PC-9 (cell line): ENCODE data around the gene BST2. TPM values are rescaled to one million over a fixed set of nuclear protein-coding genes. Genes with fewer than 3 reads are reported as not detected.

Experiments
- BruUV-seq: library from RNA; stranded (reverse); fragments of 400-500 nt; replicated peaks from 2 replicates; lab custom pipeline; 2021; lab: Mats Ljungman, UMichigan
- CTCF ChIA-PET: fragments of 300-600 bp; sonication (Branson Sonifier 250); formaldehyde crosslinking; loops from one replicate; lab custom pipeline; 2022; ENCODE audit warnings: antibody characterized with exemption; lab: Charles Lee
- POLR2A ChIA-PET: fragments of 300-600 bp; sonication (Branson Sonifier 250); formaldehyde crosslinking; loops from one replicate; lab custom pipeline; 2022; ENCODE audit warnings: antibody characterized with exemption; ENCODE audit not compliant: unreplicated experiment; lab: Charles Lee
- DNase-seq, 2 experiments: peaks; one replicate each; pipeline versions ENCODE4 v3.0.0 to v3.0.0-alpha.2; 2015 to 2022; ENCODE audit warnings: mixed read lengths in 1 of 2
- H2AFZ ChIP-seq: fragments of 200-600 bp; sonication (generic); 2 replicates; pipeline ENCODE4 v1.8.1; 2017; ENCODE audit warnings: antibody characterized with exemption
- H3F3A ChIP-seq: fragments of 200-600 bp; sonication (generic); 2 replicates; pipeline ENCODE4 v1.8.1; 2017; ENCODE audit warnings: antibody characterized with exemption, mild to moderate bottlenecking, low read depth; ENCODE audit not compliant: insufficient read depth
- H3K27ac ChIP-seq: fragments of 200-600 bp; sonication (generic); 2 replicates; pipeline ENCODE4 v1.6.1; 2016; ENCODE audit warnings: mixed run types
- H3K27me3 ChIP-seq: fragments of 200-600 bp; sonication (generic); 2 replicates; pipeline ENCODE4 v1.6.1; 2016; ENCODE audit warnings: low read depth, mixed run types; ENCODE audit not compliant: insufficient read depth
- H3K36me3 ChIP-seq: fragments of 200-600 bp; sonication (generic); 2 replicates; pipeline ENCODE4 v1.6.1; 2016; ENCODE audit warnings: low read depth, mixed run types
- H3K4me1 ChIP-seq: fragments of 200-600 bp; sonication (generic); replicated peaks from 2 replicates; pipeline ENCODE4 v1.6.1; 2016; ENCODE audit warnings: mixed run types; ENCODE audit not compliant: insufficient read depth
- H3K4me2 ChIP-seq: fragments of 200-600 bp; sonication (generic); 2 replicates; pipeline ENCODE4 v1.6.1; 2017; ENCODE audit warnings: mixed run types
- H3K4me3 ChIP-seq: fragments of 200-600 bp; sonication (generic); 2 replicates; pipeline ENCODE4 v1.6.1; 2016; ENCODE audit warnings: mixed run types
- H3K79me2 ChIP-seq: fragments of 200-600 bp; sonication (generic); 2 replicates; pipeline ENCODE4 v1.6.1; 2017; ENCODE audit warnings: low read depth, mixed run types
- H3K9me2 ChIP-seq: fragments of 200-600 bp; sonication (generic); 2 replicates; pipeline ENCODE4 v1.8.1; 2017; ENCODE audit warnings: mild to moderate bottlenecking; ENCODE audit not compliant: insufficient read depth
- H3K9me3 ChIP-seq: fragments of 200-600 bp; sonication (generic); 2 replicates; pipeline ENCODE4 v1.8.1; 2016; ENCODE audit warnings: low read depth; ENCODE audit not compliant: insufficient read depth
- H4K20me1 ChIP-seq: fragments of 200-600 bp; sonication (generic); 2 replicates; pipeline ENCODE4 v1.8.1; 2017; ENCODE audit not compliant: insufficient read depth
- EZH2 ChIP-seq: fragments of 200-600 bp; sonication (generic); IDR thresholded peaks from 2 replicates; pipeline ENCODE4 v1.8.0; 2017; ENCODE audit warnings: antibody characterized with exemption, low read depth
- intact Hi-C: fragments of 100-400 bp; cut with micrococcal nuclease; formaldehyde crosslinking; loops from one replicate; pipeline ENCODE4 v1.10.0; 2022; ENCODE audit not compliant: unreplicated experiment
- total RNA-seq: library from RNA; stranded (reverse); gene quantifications from 2 replicates; pipeline ENCODE4 v1.2.3, GENCODE V29; 2021
- TF ChIP-seq, protein P1 (sequence below): fragments of 200-600 bp; sonication (generic); conservative IDR thresholded peaks from 2 replicates; pipeline ENCODE4 v1.6.1; 2017; ENCODE audit warnings: mixed run types, antibody characterized with exemption, mild to moderate bottlenecking, moderate library complexity

Gene BST2
- total RNA-seq, 1 experiment from 2014 or later, result 2.7 TPM

DNA sequence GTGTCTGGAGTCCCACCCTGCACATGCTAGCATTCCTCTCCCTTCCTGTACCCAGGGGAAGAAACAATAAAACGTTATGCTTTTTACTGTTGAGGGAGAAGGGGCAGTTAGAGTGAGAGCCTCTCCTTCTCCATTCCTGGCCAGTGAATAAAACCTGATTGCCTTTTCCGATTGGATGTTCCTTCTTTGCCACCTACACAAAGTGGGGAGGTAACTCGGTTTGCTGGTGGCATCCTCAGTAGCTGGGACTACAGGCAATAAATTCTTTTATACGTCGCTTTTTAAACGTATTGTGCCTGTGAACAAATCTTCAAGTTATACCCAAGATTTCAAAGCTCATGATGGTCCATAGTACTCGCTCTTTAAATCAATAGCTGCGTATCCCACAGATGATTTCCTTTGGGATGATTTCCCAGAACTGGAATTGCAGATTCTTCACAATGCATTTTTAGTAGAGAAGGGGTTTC lies 13.8 kb upstream of the BST2 start:
- intact Hi-C loops, result no loop called here
- Histone ChIP-seq H3K27me3 (no peaks in the 10 kb centered on the region), H3K9me2 (no peaks in the 10 kb centered on the region), H3K36me3 (0 out of 2 replicates have a peak, but pooled peaks cover 4% of the 10 kb centered on the region), H4K20me1 (no peaks in the 10 kb centered on the region), H3K4me1 (peaks cover 15% of the 10 kb centered on the region), H2AFZ (peak overlapping the region; percentile 98), H3K9me3 (no peaks in the 10 kb centered on the region), H3K4me3 (peak overlapping the region; percentile 63), H3K27ac (peak overlapping the region; percentile 56), H3K4me2 (peak overlapping the region; percentile 81), H3K79me2 (0 out of 2 replicates have a peak, but pooled peaks cover 5% of the 10 kb centered on the region), H3F3A (peaks cover 20% of the 10 kb centered on the region; the same call in 1 of the 2 replicates)
- TSS peak; percentile 96 for BruUV-seq
- POLR2A ChIA-PET, result interaction anchor here (0.5 to 1.0 kb wide), 6 partner anchors 88 to 440 kb away, joined by 3 to 9 read pairs (median 5); partner anchors contain the start of genes DDA1, PGLS and RPL18A
- peak in 1 of 2 experiments; percentile 48 for DNase-seq
- CTCF ChIA-PET, result interaction anchor here (0.5 to 0.9 kb wide), 5 partner anchors 23 to 110 kb away, joined by 3 to 11 read pairs (median 4); partner anchors contain the start of gene DDA1
- TF ChIP-seq, protein P1, sequence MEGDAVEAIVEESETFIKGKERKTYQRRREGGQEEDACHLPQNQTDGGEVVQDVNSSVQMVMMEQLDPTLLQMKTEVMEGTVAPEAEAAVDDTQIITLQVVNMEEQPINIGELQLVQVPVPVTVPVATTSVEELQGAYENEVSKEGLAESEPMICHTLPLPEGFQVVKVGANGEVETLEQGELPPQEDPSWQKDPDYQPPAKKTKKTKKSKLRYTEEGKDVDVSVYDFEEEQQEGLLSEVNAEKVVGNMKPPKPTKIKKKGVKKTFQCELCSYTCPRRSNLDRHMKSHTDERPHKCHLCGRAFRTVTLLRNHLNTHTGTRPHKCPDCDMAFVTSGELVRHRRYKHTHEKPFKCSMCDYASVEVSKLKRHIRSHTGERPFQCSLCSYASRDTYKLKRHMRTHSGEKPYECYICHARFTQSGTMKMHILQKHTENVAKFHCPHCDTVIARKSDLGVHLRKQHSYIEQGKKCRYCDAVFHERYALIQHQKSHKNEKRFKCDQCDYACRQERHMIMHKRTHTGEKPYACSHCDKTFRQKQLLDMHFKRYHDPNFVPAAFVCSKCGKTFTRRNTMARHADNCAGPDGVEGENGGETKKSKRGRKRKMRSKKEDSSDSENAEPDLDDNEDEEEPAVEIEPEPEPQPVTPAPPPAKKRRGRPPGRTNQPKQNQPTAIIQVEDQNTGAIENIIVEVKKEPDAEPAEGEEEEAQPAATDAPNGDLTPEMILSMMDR, result no peak
- no peak for TF ChIP-seq EZH2

DNA sequence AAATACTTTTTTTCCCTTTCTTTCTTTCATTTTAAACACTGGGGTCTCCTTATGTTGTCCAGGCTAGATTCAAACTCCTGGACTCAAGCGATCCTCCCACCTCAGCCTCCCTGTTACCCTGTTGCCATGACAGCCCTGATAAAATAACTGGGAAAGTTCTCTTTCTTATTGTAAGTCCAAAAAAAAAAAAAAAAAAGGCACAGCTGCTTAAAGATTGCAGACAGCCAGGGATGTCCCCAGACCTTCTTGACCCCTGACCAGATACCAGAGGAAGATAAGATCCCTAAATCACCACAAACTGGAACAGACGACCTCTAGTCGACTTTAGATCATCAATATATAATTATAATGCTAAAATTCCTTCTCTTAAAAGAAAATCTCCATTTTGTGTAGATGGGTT lies 13.3 kb upstream of the BST2 start:
- H3K4me3 ChIP-seq, result peak overlapping the region; percentile 63
- ChIA-PET CTCF (interaction anchor here (0.6 kb wide), 1 partner anchor 57 kb away, joined by 3 read pairs; no protein-coding TSS in a partner anchor), POLR2A (no interaction called here)
- peak overlapping the region; percentile 98 for H2AFZ ChIP-seq
- H3K4me2 ChIP-seq, result peak overlapping the region; percentile 81
- peaks cover 20% of the 10 kb centered on the region; the same call in 1 of the 2 replicates for H3F3A ChIP-seq
- DNase-seq, result no peak
- no TSS peak for BruUV-seq
- H3K27me3 ChIP-seq, result no peaks in the 10 kb centered on the region
- intact Hi-C loops, result no loop called here
- 0 out of 2 replicates have a peak, but pooled peaks cover 5% of the 10 kb centered on the region for H3K79me2 ChIP-seq
- peak overlapping the region; percentile 56; the same call in 1 of the 2 replicates for H3K27ac ChIP-seq
- no peaks in the 10 kb centered on the region for H4K20me1 ChIP-seq
- peaks cover 15% of the 10 kb centered on the region for H3K4me1 ChIP-seq
- TF ChIP-seq, protein P1, result no peak
- no peak for TF ChIP-seq EZH2
- no peaks in the 10 kb centered on the region for H3K9me2 ChIP-seq
- 0 out of 2 replicates have a peak, but pooled peaks cover 4% of the 10 kb centered on the region for H3K36me3 ChIP-seq
- no peaks in the 10 kb centered on the region for H3K9me3 ChIP-seq

DNA sequence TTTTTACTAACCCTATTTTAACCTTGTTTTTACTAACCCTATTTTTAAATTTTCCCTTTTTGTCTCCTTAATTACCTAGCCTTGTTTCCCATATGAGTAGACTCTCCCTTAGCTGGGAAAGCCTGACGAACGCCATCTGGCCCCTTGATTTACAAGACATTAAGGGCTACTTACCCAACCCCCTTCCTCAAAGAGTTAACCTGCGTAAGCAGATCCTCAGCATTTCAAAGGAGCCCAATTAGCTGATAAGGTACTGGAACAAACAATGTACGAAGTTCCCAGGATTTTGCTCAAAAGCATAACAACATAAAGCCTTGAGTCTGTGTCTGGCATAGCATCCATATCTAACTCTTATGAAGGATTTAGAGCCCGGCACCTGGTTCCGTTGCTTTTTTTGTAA lies 9.7 kb upstream of the BST2 start:
- 0 out of 2 replicates have a peak, but pooled peaks cover 1% of the 10 kb centered on the region for H3K79me2 ChIP-seq
- peaks cover 13% of the 10 kb centered on the region; the same call in 1 of the 2 replicates for H3F3A ChIP-seq
- DNase-seq, result no peak
- no peak overlapping the region for H3K4me2 ChIP-seq
- no peaks in the 10 kb centered on the region for H3K36me3 ChIP-seq
- ChIA-PET POLR2A (no interaction called here), CTCF (no interaction called here)
- H2AFZ ChIP-seq, result no peak overlapping the region
- no peak overlapping the region for H3K27ac ChIP-seq
- no peaks in the 10 kb centered on the region for H4K20me1 ChIP-seq
- H3K9me2 ChIP-seq, result no peaks in the 10 kb centered on the region
- H3K27me3 ChIP-seq, result no peaks in the 10 kb centered on the region
- no TSS peak for BruUV-seq
- TF ChIP-seq, protein P1, result no peak
- no peak for TF ChIP-seq EZH2
- H3K4me1 ChIP-seq, result peaks cover 9% of the 10 kb centered on the region
- H3K9me3 ChIP-seq, result no peaks in the 10 kb centered on the region
- intact Hi-C loops, result no loop called here
- no peak overlapping the region for H3K4me3 ChIP-seq
